ENCODE data around the gene ARF6.
"Not testable (repeated sequence)": the region's sequence is repeated elsewhere in the genome, so short reads cannot be mapped to it uniquely, and the experiment has no call there.

Gene ARF6

DNA sequence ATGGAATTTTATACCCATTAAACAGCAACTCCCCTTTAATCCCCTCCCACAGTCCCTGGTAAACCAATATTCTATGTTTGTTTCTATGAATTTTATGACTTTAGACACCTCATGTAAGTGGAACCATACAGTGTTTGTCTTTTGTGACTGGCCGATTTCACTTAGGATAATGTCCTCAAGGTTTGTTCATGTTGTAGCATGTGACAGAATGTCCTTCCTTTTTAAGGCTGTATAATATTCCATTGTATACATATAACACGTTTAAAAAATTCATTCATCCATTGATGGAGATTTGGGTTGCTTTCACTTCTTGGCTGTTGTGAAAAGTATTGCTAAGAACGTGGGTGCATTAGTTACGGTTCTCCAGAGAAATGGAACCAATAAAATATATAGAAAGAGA lies 40.2 kb downstream of the ARF6 start:
- TF ChIP-seq, protein P1, sequence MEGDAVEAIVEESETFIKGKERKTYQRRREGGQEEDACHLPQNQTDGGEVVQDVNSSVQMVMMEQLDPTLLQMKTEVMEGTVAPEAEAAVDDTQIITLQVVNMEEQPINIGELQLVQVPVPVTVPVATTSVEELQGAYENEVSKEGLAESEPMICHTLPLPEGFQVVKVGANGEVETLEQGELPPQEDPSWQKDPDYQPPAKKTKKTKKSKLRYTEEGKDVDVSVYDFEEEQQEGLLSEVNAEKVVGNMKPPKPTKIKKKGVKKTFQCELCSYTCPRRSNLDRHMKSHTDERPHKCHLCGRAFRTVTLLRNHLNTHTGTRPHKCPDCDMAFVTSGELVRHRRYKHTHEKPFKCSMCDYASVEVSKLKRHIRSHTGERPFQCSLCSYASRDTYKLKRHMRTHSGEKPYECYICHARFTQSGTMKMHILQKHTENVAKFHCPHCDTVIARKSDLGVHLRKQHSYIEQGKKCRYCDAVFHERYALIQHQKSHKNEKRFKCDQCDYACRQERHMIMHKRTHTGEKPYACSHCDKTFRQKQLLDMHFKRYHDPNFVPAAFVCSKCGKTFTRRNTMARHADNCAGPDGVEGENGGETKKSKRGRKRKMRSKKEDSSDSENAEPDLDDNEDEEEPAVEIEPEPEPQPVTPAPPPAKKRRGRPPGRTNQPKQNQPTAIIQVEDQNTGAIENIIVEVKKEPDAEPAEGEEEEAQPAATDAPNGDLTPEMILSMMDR (IDR thresholded peaks at IDR 0.05; ENCODE audit: low read depth, low read length, missing control alignments), result no peak
- no peak for DNase-seq (ENCODE audit: extremely low read depth, low read depth)
- no peak overlapping the region for H3K4me3 ChIP-seq (replicated peaks; ENCODE audit: low read depth, low read length)

DNA sequence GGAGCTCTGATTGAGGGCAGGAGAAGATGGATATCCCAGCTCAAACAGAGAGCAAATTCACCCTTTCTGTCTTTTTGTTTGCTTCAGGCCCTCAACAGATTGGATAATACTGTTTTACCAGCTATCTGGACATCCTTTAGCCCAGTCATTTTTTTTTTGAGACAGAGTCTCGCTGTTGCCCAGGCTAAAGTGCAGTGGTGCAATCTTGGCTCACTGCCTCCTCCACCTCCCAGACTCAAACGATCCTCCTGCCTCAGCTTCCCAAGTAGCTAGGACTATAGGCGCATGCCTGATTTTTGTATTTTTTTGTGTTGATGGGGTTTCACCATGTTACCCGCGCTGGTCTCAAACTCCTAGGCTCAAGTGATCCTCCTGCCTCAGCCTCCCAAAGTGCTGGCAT lies 40.8 kb downstream of the ARF6 start:
- DNase-seq (ENCODE audit: extremely low read depth, low read depth), result no peak
- TF ChIP-seq, protein P1 (IDR thresholded peaks at IDR 0.05; ENCODE audit: low read depth, low read length, missing control alignments), result no peak
- H3K4me3 ChIP-seq (replicated peaks; ENCODE audit: low read depth, low read length), result no peak overlapping the region

DNA sequence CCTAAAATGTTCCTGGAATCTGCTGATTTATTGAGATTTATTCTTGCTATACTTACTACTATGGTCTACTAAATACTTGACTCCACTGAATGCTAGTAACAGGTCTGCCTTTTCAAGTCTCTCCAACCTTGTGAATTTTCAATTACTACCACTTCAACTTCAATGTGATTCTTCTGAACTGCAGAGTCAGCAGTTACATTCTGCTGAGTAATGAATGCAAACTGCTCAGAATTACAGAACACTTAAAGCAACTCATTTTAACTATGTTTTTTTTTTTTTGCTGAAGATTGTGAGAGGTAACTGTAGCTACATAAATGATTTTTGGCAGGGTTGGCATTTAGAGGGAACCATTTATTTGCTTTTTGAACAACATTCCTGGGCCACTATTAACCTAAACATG lies 41.8 kb downstream of the ARF6 start:
- TF ChIP-seq, protein P1 (IDR thresholded peaks at IDR 0.05; ENCODE audit: low read depth, low read length, missing control alignments), result no peak
- no peak for DNase-seq (ENCODE audit: extremely low read depth, low read depth)
- H3K4me3 ChIP-seq (replicated peaks; ENCODE audit: low read depth, low read length), result no peak overlapping the region

DNA sequence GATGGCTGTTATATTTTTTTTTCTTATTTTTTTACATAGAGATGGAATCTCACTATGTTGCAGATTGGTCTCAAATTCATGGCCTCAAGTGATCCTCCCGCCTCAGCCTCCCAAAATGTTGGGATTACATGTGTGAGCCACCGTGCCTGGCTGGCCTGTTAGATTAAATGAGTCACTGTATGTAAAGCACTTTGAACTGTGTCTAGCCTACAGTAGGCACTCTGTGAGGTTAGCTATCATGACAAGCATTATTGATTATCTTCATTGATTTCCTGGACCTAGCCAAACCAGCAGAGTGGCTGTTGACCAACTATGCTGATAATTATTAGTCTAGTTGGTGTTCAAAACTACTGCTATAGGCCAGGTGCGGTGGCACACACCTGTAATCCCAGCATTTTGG lies 42.6 kb downstream of the ARF6 start:
- TF ChIP-seq, protein P1 (IDR thresholded peaks at IDR 0.05; ENCODE audit: low read depth, low read length, missing control alignments), result no peak
- no peak overlapping the region for H3K4me3 ChIP-seq (replicated peaks; ENCODE audit: low read depth, low read length)
- DNase-seq (ENCODE audit: extremely low read depth, low read depth), result no peak

DNA sequence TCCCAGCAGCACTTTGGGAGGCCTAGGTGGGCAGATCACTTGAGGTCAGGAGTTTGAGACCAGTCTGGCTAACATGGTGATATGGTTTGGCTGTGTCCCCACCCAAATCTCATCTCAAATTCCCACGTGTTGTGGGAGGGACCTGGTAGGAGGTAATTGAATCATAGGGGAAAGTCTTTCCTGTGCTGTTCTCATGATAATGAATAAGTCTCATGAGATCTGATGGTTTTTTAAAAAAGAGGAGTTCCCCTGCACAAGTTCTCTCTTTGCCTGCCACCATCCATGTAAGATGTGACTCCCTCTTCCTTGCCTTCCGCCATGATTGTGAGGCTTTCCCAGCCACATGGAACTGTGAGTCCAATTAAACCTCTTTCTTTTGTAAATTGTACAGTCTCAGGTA lies 43.4 kb downstream of the ARF6 start:
- DNase-seq (ENCODE audit: extremely low read depth, low read depth), result not testable (repeated sequence)

DNA sequence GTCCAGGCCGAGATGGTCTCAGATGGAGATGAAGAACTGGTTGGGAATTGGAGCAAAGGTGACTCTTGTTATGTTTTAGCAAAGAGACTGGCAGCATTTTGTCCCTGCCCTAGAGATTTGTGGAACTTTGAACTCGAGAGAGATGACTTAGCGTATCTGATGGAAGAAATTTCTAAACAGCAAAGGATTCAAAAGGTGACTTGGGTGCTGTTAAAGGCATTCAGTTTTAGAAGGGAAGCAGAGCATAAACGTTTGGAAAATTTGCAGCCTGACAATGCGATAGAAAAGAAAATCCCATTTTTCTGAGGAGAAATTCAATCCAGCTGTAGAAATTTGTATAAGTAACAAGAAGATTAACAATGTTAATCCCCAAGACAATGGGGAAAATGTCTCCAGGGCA lies 44.0 kb downstream of the ARF6 start:
- not testable (repeated sequence) for H3K4me3 ChIP-seq (replicated peaks; ENCODE audit: low read depth, low read length); DNase-seq (ENCODE audit: extremely low read depth, low read depth)

More for the DNA sequence above, 43.4 kb downstream of the ARF6 start:
- H3K4me3 ChIP-seq (replicated peaks; ENCODE audit: low read depth, low read length), result not testable (repeated sequence)

DNA sequence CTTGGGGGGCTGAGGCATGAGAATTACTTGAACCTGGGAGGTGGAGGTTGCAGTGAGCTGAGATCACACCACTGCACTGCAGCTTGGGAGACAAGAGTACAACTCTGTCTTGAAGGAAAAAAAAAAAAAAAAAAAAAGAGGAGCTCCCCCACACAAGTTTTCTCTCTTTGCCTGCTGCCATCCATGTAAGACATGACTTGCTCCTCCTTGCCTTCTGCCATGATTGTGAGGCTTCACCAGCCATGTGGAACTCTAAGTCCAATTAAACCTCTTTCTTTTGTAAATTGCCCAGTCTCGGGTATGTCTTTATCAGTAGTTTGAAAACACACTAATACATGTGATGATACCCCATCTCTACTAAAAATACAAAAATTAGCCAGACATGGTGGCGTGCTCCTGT lies 46.3 kb downstream of the ARF6 start:
- DNase-seq (ENCODE audit: extremely low read depth, low read depth); H3K4me3 ChIP-seq (replicated peaks; ENCODE audit: low read depth, low read length): not testable (repeated sequence)

DNA sequence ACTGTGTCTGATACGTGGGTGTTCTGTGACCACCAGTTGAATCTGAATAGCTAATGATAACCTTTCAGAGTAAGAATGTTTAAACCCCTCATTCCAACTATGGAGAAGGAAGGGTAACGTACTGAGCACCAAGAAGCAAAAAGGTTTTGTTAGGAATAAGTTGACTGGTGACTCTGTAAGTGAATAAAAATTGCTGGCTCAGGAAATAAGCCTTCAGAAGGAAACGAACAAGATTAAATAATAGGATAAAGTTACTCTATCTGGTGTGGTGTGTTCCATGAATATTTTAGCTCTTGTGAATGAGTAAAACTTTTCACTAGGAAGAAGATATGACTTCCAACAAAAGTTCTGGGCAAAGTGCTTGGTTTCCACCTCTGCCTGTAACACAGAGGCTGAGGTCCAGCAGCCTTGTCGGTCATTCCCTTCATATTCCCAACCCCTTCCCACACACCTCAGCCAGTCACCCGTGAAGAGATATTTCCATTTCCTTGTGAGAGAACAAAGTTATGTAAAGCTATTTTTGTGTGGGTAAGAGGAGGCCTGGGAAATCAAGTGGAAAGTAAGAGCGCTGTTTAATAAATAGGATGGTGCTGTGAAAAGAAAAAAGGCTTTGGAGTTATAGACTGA lies 47.1 kb downstream of the ARF6 start:
- TF ChIP-seq, protein P1 (IDR thresholded peaks at IDR 0.05; ENCODE audit: low read depth, low read length, missing control alignments), result no peak
- H3K4me3 ChIP-seq (replicated peaks; ENCODE audit: low read depth, low read length), result no peak overlapping the region
- DNase-seq (ENCODE audit: extremely low read depth, low read depth), result no peak

All from HFF-Myc (cell line).